Activated T-helper 1 cell treated with anti-CD3 and anti-CD28 coated beads, Interleukin-12 subunit alpha, Interleukin-12 subunit beta, Interleukin-2, Interleukin-4 antibody, amounts not matched to agents 30 ng/mL and 10 ng/mL and 1 ng/mL, durations not matched to agents 14 hours and 24 hours and 36 hours (primary cell): Measurements from ENCODE around the gene DNAH9. TPM values are rescaled to one million over a fixed set of nuclear protein-coding genes. Genes with fewer than 3 reads are reported as not detected.

Experiments used
- DNase-seq: peaks from one replicate; pipeline ENCODE4 v3.0.0; 2021; ENCODE audit warnings: low spot score
- H3K27ac Mint-ChIP-seq: one replicate; pipeline ENCODE4 v1.8.0; 2021; ENCODE audit warnings: mild to moderate bottlenecking, mixed read lengths
- H3K27me3 Mint-ChIP-seq: one replicate; pipeline ENCODE4 v1.8.0; 2022; ENCODE audit warnings: mild to moderate bottlenecking, moderate library complexity, mixed read lengths; ENCODE audit not compliant: insufficient read depth
- H3K36me3 Mint-ChIP-seq: one replicate; pipeline ENCODE4 v1.8.0; 2021; ENCODE audit warnings: low read depth, mixed read lengths
- H3K4me1 Mint-ChIP-seq: one replicate; pipeline ENCODE4 v1.8.0; 2021; ENCODE audit warnings: low read depth, mixed read lengths
- H3K4me3 Mint-ChIP-seq: one replicate; pipeline ENCODE4 v1.8.0; 2021; ENCODE audit warnings: mild to moderate bottlenecking, moderate library complexity, mixed read lengths
- H3K9me3 Mint-ChIP-seq: one replicate; pipeline ENCODE4 v1.8.0; 2021; ENCODE audit warnings: mixed read lengths
- intact Hi-C: fragments of 100-400 bp; cut with micrococcal nuclease; formaldehyde crosslinking; loops from one replicate; pipeline ENCODE4 v1.15.1; 2024
- total RNA-seq: library from RNA; stranded (reverse); gene quantifications from 2 replicates; pipeline ENCODE4 v1.2.3, GENCODE V29; 2022

Gene DNAH9
- total RNA-seq, 1 donor from 2014 or later: not detected

DNA sequence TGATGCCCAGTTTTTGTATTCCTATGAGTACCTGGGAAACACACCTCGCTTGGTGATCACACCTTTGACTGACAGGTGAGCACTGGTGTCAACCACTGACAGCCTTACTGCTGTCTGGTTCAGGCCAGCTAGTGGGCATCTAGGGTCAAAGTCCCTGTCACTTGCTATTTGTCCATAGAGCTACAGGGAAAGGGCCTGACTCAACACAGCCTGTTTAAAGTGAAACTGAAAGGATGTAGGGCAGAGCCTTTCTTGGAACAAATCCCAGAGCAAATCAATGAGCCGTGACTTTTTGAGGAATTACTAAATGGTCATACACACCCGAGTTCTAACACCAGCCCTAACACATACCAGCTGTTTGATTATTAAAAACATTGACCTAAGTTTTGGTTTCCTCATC, 106.8 kb downstream of the DNAH9 start:
- intact Hi-C loops: no loop called here
- no peaks in the 10 kb centered on the region for H3K27me3 Mint-ChIP-seq
- no peaks in the 10 kb centered on the region for H3K4me1 Mint-ChIP-seq
- H3K36me3 Mint-ChIP-seq: no peaks in the 10 kb centered on the region
- DNase-seq: no peak
- peaks cover 7% of the 10 kb centered on the region for H3K9me3 Mint-ChIP-seq
- no peak overlapping the region for H3K4me3 Mint-ChIP-seq
- no peak overlapping the region for H3K27ac Mint-ChIP-seq

DNA sequence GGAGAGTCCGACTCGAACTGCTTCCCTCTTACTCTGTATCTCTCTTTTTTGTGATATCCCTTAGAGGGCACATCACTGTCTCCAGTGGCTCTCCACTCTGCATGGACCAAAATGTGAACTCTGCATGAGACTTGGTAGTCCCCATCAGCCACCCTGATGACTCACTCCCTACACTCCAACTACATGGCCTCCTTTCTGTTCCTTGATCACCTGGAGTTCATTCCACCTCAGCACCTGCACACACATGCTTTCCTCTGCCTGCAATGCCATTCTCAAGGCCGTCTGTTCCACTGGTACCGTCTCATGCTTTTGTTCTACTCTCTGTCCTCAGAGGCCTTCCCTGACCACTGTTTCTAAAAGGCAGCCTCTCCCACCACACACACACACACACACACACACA, 109.3 kb downstream of the DNAH9 start:
- H3K4me3 Mint-ChIP-seq: no peak overlapping the region
- no peak overlapping the region for H3K27ac Mint-ChIP-seq
- H3K9me3 Mint-ChIP-seq: no peaks in the 10 kb centered on the region
- DNase-seq: no peak
- no peaks in the 10 kb centered on the region for H3K4me1 Mint-ChIP-seq
- H3K36me3 Mint-ChIP-seq: no peaks in the 10 kb centered on the region
- intact Hi-C loops: no loop called here
- no peaks in the 10 kb centered on the region for H3K27me3 Mint-ChIP-seq

DNA sequence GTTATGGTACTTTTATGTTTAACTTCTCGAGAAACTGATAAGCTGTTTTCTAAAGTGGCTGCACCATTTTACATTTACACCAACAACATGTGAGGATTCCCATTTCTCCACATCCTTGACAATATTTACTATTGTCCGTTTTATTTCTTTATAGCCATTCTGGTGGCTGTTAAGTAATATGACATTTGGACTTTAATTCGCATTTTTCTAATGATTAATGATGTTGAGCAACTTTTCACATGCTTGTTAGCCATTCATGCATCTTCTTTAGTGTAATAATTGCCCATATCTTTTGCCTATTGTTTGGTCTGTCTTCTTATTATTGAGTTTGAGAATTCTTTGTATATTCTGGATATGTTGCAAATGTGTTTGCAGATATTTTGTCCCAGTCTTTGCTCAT, 114.2 kb downstream of the DNAH9 start:
- H3K27me3 Mint-ChIP-seq: no peaks in the 10 kb centered on the region
- no peaks in the 10 kb centered on the region for H3K36me3 Mint-ChIP-seq
- intact Hi-C loops: no loop called here
- no peaks in the 10 kb centered on the region for H3K4me1 Mint-ChIP-seq
- no peak for DNase-seq
- H3K27ac Mint-ChIP-seq: no peak overlapping the region
- peaks cover 3% of the 10 kb centered on the region for H3K9me3 Mint-ChIP-seq
- H3K4me3 Mint-ChIP-seq: no peak overlapping the region

DNA sequence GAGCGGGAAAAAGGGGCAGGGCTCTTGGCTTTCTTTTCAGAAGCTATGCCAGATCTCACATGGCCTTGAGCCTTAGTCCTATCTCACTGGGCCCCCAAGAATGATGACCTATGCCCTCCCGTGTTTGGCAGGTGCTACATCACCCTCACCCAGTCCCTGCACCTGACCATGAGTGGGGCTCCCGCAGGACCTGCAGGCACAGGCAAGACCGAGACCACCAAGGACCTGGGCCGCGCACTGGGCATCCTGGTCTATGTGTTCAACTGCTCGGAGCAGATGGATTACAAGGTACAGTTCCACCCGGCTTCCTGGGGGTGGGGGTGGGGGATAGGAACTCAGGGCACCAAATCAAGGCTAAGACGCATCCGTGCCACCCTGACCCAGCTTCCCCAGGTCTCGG, 120.9 kb downstream of the DNAH9 start:
- Mint-ChIP-seq H3K4me1 (no peaks in the 10 kb centered on the region), H3K4me3 (no peak overlapping the region), H3K36me3 (no peaks in the 10 kb centered on the region), H3K9me3 (no peaks in the 10 kb centered on the region), H3K27me3 (no peaks in the 10 kb centered on the region), H3K27ac (no peak overlapping the region)
- intact Hi-C loops: no loop called here
- DNase-seq: no peak

DNA sequence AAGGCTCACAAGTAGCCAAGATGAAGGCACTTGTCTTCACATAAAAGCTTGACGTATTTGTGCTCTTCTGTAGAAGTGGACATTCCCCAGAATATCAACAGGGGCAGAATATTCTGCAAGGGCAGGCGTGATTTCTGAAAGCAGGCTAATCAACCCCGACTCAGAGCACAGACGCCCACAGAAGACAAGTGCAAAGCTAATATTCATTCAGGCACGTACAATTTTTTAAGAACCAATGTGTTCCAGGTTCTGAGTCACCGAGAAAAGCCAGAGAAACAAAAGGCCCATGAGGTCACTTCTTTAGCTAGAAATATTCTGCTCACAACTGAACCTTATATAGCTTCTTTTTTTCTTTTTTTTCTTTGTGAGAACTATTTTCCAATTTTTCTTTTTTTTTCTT, 121.6 kb downstream of the DNAH9 start:
- no peak for DNase-seq
- H3K4me3 Mint-ChIP-seq: no peak overlapping the region
- intact Hi-C loops: no loop called here
- no peaks in the 10 kb centered on the region for H3K36me3 Mint-ChIP-seq
- no peaks in the 10 kb centered on the region for H3K4me1 Mint-ChIP-seq
- no peaks in the 10 kb centered on the region for H3K9me3 Mint-ChIP-seq
- no peak overlapping the region for H3K27ac Mint-ChIP-seq
- no peaks in the 10 kb centered on the region for H3K27me3 Mint-ChIP-seq

DNA sequence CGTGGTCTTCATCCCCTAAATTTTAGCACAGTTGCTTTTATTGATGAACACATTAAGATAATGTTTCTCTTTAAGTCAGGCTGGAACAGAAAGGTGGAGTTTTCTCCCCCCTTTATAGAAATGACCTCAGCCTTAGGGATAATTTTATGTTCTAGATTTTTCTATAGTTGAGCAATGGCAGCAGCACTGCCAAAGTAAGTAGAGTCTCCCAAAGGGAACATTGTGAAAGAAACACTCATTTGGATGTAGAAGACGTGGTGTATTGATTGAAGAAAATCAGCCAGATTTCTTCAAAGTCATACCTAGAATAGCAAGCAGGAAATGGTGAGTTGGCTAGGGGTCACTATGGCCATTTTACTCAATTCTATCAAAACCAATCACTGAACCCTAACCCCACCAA, 122.5 kb downstream of the DNAH9 start:
- H3K36me3 Mint-ChIP-seq: no peaks in the 10 kb centered on the region
- no peak overlapping the region for H3K27ac Mint-ChIP-seq
- H3K4me3 Mint-ChIP-seq: no peak overlapping the region
- no peaks in the 10 kb centered on the region for H3K4me1 Mint-ChIP-seq
- no peaks in the 10 kb centered on the region for H3K27me3 Mint-ChIP-seq
- DNase-seq: no peak
- peaks cover 1% of the 10 kb centered on the region for H3K9me3 Mint-ChIP-seq
- intact Hi-C loops: no loop called here

DNA sequence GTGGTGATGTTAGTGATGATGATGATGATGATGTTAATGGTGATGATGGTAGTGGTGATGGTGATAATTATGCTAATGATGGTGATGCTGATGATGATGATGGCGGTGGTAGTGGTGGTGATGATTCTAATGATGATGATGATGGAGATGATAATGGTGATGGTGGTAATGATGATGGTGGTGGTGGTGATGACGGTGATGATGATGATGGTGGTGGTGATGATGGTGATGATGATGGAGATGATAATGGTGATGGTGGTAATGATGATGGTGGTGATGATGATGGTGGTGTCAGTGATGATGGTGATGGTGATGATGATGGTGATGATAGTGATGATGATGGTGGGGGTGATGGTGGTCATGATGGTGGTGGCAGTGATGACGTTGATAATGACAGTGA, 132.5 kb downstream of the DNAH9 start:
- intact Hi-C loops: no loop called here
- Mint-ChIP-seq H3K4me1 (no peaks in the 10 kb centered on the region), H3K27ac (no peak overlapping the region), H3K4me3 (no peak overlapping the region), H3K36me3 (no peaks in the 10 kb centered on the region), H3K9me3 (peaks cover 22% of the 10 kb centered on the region), H3K27me3 (no peaks in the 10 kb centered on the region)
- DNase-seq: no peak

DNA sequence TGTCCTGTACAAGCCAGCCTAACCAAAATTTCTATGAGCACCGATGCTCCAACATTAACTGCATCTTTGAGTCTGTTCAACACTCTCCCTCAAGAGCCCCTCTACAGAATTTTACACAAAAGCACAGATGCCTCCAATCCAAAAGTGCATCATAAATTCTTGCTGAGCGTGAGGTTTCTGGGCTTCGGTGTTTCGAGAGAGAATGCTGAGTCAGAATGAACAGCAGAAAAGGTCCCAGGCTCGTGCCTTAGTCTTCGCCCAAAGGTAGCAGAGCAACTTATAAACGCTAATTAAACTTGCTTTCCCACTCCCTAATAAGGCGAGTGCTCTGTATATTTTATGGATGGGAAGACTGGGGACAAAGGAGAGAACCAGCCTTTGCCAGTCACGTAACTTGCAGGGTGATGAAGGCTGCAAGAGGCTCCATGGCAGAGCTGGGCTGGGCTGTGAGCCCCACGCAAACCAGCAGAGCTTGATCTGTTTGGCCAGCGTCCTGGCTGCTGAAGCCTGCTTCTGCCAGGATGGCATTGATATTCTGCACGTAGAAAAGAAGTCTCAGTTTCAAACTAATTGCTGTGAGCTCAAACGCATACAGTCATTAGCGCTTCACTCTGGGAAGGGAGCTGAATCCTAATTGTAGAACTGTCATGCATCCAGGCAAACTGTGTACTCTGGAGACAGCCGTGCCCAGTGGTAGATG, 138.5 kb downstream of the DNAH9 start:
- intact Hi-C loops: no loop called here
- no peak overlapping the region for H3K27ac Mint-ChIP-seq
- DNase-seq: no peak
- H3K4me3 Mint-ChIP-seq: no peak overlapping the region
- no peaks in the 10 kb centered on the region for H3K36me3 Mint-ChIP-seq
- H3K4me1 Mint-ChIP-seq: no peaks in the 10 kb centered on the region
- H3K9me3 Mint-ChIP-seq: peaks cover 19% of the 10 kb centered on the region
- H3K27me3 Mint-ChIP-seq: no peaks in the 10 kb centered on the region

DNA sequence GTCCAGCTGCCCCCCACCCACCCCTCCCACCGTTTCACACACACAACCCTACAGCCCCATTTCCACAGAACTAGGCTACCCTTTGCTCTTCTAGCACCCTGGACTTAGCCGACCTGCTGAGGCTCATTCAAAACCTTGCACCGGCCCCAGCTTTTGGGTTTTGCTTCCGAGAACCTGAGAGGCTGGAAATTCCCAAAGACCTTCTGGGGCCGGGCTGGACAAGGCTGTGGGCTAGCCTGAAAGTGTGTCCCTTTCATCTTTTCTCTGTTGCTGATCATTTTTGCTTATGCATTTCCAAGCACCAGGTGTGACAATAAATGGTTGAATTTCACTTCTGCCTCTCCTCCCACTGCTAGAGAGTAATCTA, 139.0 kb downstream of the DNAH9 start:
- no peak for DNase-seq
- Mint-ChIP-seq H3K27ac (no peak overlapping the region), H3K4me1 (no peaks in the 10 kb centered on the region), H3K4me3 (no peak overlapping the region), H3K36me3 (no peaks in the 10 kb centered on the region), H3K27me3 (no peaks in the 10 kb centered on the region), H3K9me3 (peaks cover 19% of the 10 kb centered on the region)
- intact Hi-C loops: no loop called here

DNA sequence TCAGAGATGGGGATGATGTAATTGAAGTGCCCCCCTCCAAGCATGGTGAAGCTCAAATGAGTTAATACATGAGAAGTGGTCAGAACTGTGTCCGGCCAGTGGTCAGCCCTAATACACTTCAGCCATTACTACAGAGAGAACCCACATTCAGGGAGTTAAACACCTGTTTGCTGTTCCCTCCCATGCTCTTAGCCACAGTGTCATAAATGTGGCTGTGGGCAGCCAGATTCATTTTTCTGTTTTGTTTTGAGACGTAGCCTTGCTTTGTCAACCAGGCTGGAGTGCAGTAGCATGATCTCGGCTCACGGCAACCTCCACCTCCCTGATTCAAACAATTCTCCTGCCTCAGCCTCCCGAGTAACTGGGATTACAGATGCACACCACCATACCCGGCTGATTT, 139.9 kb downstream of the DNAH9 start:
- DNase-seq: no peak
- no peaks in the 10 kb centered on the region for H3K36me3 Mint-ChIP-seq
- H3K4me1 Mint-ChIP-seq: no peaks in the 10 kb centered on the region
- H3K4me3 Mint-ChIP-seq: no peak overlapping the region
- intact Hi-C loops: no loop called here
- H3K27ac Mint-ChIP-seq: no peak overlapping the region
- peaks cover 15% of the 10 kb centered on the region for H3K9me3 Mint-ChIP-seq
- no peaks in the 10 kb centered on the region for H3K27me3 Mint-ChIP-seq

DNA sequence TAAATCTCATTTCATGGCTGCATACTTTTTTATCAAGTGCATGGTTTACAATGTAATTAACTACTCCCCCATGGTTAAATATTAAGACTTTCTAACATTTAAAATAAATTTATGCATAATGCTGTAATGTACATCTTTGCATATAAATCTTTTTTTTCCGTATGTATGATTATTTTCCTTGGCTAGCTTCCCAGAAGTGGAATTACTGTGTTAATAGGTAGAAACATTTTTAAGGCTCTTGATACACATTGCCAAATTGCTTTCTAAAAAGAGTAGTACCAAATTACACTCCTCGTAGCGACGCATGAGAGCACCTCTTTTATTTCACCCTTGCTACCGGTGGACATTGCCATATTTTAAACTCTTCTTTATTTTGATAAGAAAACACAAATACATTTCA, 141.1 kb downstream of the DNAH9 start:
- Mint-ChIP-seq H3K27me3 (no peaks in the 10 kb centered on the region), H3K4me3 (no peak overlapping the region), H3K36me3 (no peaks in the 10 kb centered on the region), H3K9me3 (peaks cover 20% of the 10 kb centered on the region), H3K4me1 (no peaks in the 10 kb centered on the region), H3K27ac (no peak overlapping the region)
- no peak for DNase-seq
- intact Hi-C loops: no loop called here

DNA sequence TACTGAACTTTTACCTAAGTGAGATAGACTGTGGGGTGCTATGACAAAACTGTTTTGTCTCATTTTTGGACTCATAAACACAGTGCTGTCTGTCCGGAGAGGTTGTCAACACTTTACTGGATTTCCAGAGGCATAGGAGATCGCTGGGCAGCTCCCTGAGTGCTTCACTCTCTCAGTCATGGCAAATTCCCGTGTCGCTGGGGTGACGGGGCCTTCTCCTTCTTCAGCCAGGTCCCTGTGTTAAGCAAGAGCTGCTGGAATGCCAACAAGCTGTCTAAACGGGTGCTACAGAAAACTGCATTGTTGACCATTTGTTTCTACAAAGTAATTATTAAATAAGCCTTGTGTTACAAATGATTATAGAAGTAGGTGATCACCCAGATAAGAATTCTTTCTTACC, 141.6 kb downstream of the DNAH9 start:
- no peaks in the 10 kb centered on the region for H3K36me3 Mint-ChIP-seq
- H3K9me3 Mint-ChIP-seq: peaks cover 24% of the 10 kb centered on the region
- intact Hi-C loops: no loop called here
- H3K4me1 Mint-ChIP-seq: no peaks in the 10 kb centered on the region
- no peak overlapping the region for H3K4me3 Mint-ChIP-seq
- H3K27ac Mint-ChIP-seq: no peak overlapping the region
- H3K27me3 Mint-ChIP-seq: no peaks in the 10 kb centered on the region
- no peak for DNase-seq

DNA sequence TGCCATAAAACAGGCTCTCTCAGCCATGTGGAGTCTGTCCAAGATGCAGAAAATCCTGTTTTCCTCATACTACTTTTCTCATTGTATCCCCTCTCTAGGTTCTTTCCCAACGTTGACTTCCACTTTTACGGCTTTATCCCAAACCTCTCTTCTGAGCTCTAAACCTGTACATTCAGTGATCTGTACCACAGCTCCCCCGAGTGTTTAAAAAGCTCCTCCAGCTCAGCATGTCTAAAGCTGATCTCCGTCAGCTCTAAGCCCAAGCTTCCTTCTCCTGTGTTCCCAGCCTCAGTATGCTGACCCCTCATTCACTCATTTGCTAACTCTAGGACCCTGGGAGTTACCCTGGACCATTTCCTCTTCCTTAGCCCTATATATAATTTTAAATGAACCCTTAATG, 144.6 kb downstream of the DNAH9 start:
- DNase-seq: no peak
- no peak overlapping the region for H3K4me3 Mint-ChIP-seq
- no peaks in the 10 kb centered on the region for H3K36me3 Mint-ChIP-seq
- peaks cover 33% of the 10 kb centered on the region for H3K9me3 Mint-ChIP-seq
- no peaks in the 10 kb centered on the region for H3K27me3 Mint-ChIP-seq
- H3K27ac Mint-ChIP-seq: no peak overlapping the region
- intact Hi-C loops: no loop called here
- no peaks in the 10 kb centered on the region for H3K4me1 Mint-ChIP-seq

DNA sequence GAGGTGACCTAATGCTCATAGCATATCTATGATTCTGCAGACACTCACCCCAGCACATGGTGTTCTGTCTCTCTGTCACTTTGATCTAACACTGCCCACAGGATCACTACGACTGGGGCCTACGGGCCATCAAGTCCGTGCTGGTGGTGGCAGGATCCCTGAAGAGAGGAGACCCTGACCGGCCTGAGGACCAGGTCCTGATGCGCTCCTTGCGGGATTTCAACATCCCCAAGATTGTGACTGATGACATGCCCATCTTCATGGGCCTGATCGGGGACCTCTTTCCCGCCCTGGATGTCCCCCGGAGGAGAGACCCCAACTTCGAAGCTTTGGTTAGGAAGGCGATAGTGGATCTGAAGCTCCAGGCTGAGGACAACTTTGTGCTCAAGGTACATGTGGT, 146.4 kb downstream of the DNAH9 start:
- Mint-ChIP-seq H3K4me3 (no peak overlapping the region), H3K9me3 (peaks cover 31% of the 10 kb centered on the region), H3K27me3 (no peaks in the 10 kb centered on the region), H3K4me1 (no peaks in the 10 kb centered on the region), H3K27ac (no peak overlapping the region), H3K36me3 (no peaks in the 10 kb centered on the region)
- intact Hi-C loops: no loop called here
- no peak for DNase-seq
